Measurements from ENCODE around the gene CIPC. TPM values are rescaled to one million over a fixed set of nuclear protein-coding genes. Genes with fewer than 3 reads are reported as not detected.

The CIPC gene
- total RNA-seq, 1 donor from 2014 or later = 9.7 TPM

DNA sequence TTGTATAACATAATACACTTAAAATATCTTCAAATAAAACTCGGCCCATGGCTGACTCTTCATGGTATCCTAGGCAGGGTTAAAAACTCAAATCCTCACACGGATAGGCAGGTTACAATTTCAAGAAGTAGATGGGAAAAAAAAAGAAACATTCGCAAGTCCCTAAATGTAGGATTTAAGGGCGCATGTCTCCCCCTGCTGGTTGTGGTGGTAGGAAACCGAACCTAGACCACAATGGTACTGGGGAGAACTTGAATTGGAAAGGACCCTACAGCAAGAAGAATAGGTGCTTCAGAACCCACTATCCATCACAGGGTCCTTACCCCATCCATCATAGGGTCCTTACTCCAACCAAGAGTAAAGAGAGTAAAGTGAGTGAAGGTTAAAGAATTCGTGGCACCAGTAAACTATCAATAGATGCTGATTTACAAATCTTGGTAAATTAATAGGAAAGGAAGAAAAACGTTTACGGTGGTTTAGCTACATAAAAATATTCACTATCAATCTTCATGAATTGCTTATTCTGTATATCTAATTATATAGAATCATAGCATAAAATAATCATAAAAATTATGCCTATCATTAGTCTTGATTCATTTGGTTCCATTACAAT, 3.3 kb upstream of the CIPC start:
- DNase-seq (ENCODE audit: low spot score) = no peak
- peaks cover 11% of the 10 kb centered on the region for H3K9me3 Mint-ChIP-seq (ENCODE audit: low read depth)
- peaks cover 3% of the 10 kb centered on the region for H3K27me3 Mint-ChIP-seq (ENCODE audit: low read depth)
- TF ChIP-seq, protein P1, sequence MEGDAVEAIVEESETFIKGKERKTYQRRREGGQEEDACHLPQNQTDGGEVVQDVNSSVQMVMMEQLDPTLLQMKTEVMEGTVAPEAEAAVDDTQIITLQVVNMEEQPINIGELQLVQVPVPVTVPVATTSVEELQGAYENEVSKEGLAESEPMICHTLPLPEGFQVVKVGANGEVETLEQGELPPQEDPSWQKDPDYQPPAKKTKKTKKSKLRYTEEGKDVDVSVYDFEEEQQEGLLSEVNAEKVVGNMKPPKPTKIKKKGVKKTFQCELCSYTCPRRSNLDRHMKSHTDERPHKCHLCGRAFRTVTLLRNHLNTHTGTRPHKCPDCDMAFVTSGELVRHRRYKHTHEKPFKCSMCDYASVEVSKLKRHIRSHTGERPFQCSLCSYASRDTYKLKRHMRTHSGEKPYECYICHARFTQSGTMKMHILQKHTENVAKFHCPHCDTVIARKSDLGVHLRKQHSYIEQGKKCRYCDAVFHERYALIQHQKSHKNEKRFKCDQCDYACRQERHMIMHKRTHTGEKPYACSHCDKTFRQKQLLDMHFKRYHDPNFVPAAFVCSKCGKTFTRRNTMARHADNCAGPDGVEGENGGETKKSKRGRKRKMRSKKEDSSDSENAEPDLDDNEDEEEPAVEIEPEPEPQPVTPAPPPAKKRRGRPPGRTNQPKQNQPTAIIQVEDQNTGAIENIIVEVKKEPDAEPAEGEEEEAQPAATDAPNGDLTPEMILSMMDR (IDR thresholded peaks at IDR 0.05) = peak; percentile 92
- H3K36me3 Mint-ChIP-seq (ENCODE audit: low read depth) = no peaks in the 10 kb centered on the region
- no peak overlapping the region for H3K4me3 Mint-ChIP-seq (ENCODE audit: unreplicated experiment)
- no peak overlapping the region for H3K27ac Mint-ChIP-seq (ENCODE audit: unreplicated experiment)
- H3K4me1 Mint-ChIP-seq (ENCODE audit: low read depth) = peaks cover 34% of the 10 kb centered on the region

DNA sequence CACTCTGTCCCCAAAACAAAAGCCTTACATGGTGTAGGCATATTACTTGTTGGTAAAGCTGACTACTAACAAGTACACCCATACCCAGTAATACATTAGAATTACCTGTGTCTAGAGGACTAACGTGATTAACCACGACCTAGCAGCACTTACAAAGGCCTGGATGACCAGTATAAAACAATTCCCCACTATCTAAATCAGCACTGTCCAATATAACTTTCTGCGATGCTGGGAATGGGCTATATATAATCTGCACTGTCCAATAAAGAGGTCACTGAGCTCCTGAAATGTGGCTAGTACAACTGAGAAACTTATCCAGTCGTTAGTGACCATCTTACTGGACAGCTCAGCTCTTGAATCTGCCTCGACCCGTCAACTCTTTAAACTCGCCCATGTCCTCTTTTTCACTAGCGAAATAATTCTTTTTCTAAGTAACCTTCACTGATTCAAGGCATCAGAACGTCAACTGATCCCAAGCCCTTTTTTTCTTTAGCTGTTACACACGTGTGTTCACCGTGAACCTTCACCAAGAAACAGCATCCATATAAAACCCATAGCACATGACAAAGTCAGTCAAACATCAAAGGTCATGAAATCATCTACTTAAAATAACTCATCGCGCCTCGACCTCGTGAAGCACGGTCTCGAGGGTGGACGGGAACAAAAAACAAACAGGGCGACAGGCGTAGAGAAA, 905 bp upstream of the CIPC start:
- Mint-ChIP-seq H3K4me3 (ENCODE audit: unreplicated experiment) (peak overlapping the region; percentile 98), H3K4me1 (ENCODE audit: low read depth) (peaks cover 39% of the 10 kb centered on the region), H3K9me3 (ENCODE audit: low read depth) (no peaks in the 10 kb centered on the region), H3K36me3 (ENCODE audit: low read depth) (no peaks in the 10 kb centered on the region), H3K27me3 (ENCODE audit: low read depth) (no peaks in the 10 kb centered on the region), H3K27ac (ENCODE audit: unreplicated experiment) (peak overlapping the region; percentile 99)
- TF ChIP-seq, protein P1 (IDR thresholded peaks at IDR 0.05) = peak; percentile 3
- no peak for DNase-seq (ENCODE audit: low spot score)

DNA sequence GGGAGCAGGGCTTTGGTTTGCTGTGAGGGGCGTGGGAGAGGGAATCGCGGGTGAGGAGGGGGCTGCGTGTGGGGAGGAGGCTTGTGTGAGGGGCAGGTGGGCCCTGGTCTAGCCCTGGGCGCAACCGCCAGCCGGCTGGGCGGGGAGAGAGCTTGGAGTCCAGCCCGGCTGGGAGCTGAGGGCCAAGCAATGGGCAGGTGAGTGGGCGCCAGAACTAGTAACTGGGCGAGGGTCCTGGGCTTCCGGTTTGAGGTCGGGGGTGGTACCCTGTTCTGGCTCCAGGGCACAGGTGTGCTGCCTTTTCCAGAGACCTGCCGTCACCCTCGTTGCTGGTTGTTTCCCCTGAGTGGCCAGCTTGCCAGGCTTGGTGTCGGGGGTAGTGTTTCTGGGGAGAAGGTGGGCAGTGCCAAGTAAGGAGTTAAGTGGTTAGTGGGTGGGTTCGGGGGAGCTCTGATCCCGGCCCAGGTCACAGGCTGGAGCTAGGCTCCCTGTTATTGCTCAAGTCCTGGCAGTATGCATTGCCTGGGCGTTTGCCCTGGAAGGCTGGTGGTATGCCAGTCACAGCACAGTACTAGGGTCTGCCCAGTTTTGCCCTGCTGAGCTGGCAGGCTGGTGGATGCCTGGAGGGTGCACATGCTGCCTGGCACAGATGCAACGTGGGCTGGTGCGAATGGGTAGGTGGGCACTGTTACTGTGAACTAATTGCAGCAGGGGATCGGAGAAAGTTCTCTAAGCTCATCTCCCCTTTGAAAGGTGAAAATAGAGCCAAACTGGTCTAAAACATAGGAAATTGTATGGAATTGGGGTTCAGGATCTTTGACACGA, 683 bp downstream of the CIPC start:
- Mint-ChIP-seq H3K27me3 (ENCODE audit: low read depth) (no peaks in the 10 kb centered on the region), H3K4me1 (ENCODE audit: low read depth) (peaks cover 45% of the 10 kb centered on the region), H3K36me3 (ENCODE audit: low read depth) (no peaks in the 10 kb centered on the region), H3K4me3 (ENCODE audit: unreplicated experiment) (peak overlapping the region; percentile 98), H3K9me3 (ENCODE audit: low read depth) (no peaks in the 10 kb centered on the region), H3K27ac (ENCODE audit: unreplicated experiment) (peak overlapping the region; percentile 99)
- TF ChIP-seq, protein P1 (IDR thresholded peaks at IDR 0.05) = no peak
- no peak for DNase-seq (ENCODE audit: low spot score)

DNA sequence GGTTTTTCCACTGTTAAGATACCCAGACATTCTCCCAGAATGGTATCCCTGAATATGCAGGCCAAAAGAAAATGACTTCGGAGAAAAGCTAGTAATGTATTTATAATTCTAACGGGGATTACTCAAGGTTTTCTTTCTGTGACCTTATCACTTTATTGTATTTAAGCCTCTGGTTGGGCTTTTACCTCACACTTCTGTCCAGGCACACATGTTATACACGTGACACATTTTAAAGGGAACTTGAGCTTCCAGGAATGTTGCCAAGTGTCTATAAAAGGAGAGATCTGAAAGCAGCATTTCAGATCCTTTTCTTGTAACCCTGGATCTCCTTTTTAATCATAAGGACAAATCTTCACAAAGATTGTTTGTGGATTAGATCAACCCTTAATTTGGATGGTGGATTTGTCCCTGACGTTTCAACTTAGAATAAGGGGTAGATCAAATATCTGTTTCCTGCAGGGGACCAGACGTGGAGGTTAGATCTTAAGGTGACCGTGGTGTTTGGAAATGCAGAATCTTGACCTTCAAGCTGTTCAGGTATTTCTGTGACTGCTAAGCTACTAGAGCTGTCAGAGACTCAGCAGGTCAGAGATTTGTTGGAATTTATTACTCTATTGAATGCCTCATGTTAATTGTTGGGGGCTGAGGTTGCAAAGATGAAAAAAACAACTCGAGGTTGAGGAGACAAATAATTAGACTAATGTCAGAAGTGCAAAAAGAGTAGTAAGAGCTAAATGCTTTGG, 1.5 kb downstream of the CIPC start:
- H3K4me1 Mint-ChIP-seq (ENCODE audit: low read depth) = peaks cover 44% of the 10 kb centered on the region
- no peaks in the 10 kb centered on the region for H3K36me3 Mint-ChIP-seq (ENCODE audit: low read depth)
- DNase-seq (ENCODE audit: low spot score) = no peak
- H3K27me3 Mint-ChIP-seq (ENCODE audit: low read depth) = no peaks in the 10 kb centered on the region
- peak overlapping the region; percentile 98 for H3K4me3 Mint-ChIP-seq (ENCODE audit: unreplicated experiment)
- no peaks in the 10 kb centered on the region for H3K9me3 Mint-ChIP-seq (ENCODE audit: low read depth)
- TF ChIP-seq, protein P1 (IDR thresholded peaks at IDR 0.05) = no peak
- peak overlapping the region; percentile 99 for H3K27ac Mint-ChIP-seq (ENCODE audit: unreplicated experiment)

DNA sequence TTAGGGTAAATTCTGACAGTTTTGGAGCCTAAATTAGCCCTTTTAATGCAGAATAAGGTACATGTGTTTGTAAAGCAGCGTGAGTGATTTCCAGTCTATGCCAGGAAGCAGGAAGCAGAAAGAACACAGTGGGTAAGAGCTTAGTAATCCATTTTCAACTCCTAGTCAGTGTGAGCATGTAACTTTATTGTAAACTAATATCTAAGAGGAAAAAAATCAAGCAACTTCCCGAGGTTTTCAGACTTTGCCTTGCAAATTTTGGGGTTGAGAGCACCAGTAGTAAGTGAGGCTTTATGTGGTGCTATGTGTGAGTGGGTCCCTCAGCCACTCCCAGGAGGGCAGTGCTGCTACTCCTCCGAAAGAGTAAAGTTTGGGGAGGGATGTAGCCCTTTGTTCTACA, 2.9 kb downstream of the CIPC start:
- TF ChIP-seq, protein P1 (IDR thresholded peaks at IDR 0.05) = no peak
- Mint-ChIP-seq H3K4me3 (ENCODE audit: unreplicated experiment) (no peak overlapping the region), H3K9me3 (ENCODE audit: low read depth) (no peaks in the 10 kb centered on the region), H3K4me1 (ENCODE audit: low read depth) (peaks cover 45% of the 10 kb centered on the region), H3K27me3 (ENCODE audit: low read depth) (no peaks in the 10 kb centered on the region), H3K27ac (ENCODE audit: unreplicated experiment) (no peak overlapping the region), H3K36me3 (ENCODE audit: low read depth) (no peaks in the 10 kb centered on the region)
- DNase-seq (ENCODE audit: low spot score) = no peak
